Transverse colon (tissue), 4 donors: ENCODE measurements around the gene IGSF9.

Experiments
- CTCF ChIP-seq, 5 experiments: fragments of 200-600 bp in 3 of 5; fragments of 450-650 bp in 2 of 5; sonication (generic) in 3 of 5; IDR thresholded peaks; 1 replicate in 2 of 5; 2 replicates in 3 of 5; pipeline ENCODE4 v1.5.1; 2016 to 2017; ENCODE audit warnings: antibody characterized with exemption in 5 of 5, inconsistent platforms in 3 of 5, mild to moderate bottlenecking in 2 of 5, moderate library complexity in 1 of 5
- POLR2A ChIP-seq: fragments of 450-650 bp; IDR thresholded peaks from one replicate; pipeline ENCODE4 v1.6.1; 2016; ENCODE audit warnings: antibody characterized with exemption, mild to moderate bottlenecking, moderate library complexity
- POLR2AphosphoS5 ChIP-seq, 3 donors: sonication (generic); formaldehyde crosslinking; IDR thresholded peaks; one replicate each; pipeline ENCODE4 v1.6.1; 2016; ENCODE audit warnings: antibody characterized with exemption in 3 of 3

- TF ChIP-seq CTCF (IDR thresholded peaks at IDR 0.05) (no peak), POLR2AphosphoS5 (IDR thresholded peaks at IDR 0.05) (no peak), POLR2A (no peak)
Measured at GRCh38 chr1:159917533-159918351, 27.7 kb downstream of the IGSF9 start.
